HG03575 (cell line): ENCODE measurements around the gene TMX1.

Source experiments
- ATAC-seq: cut with Tn5 transposase; IDR thresholded peaks from one replicate; pipeline ENCODE4 v1.9.1; 2021; ENCODE audit not compliant: unreplicated experiment, insufficient number of reproducible peaks, low FRiP score; ENCODE audit errors: extremely low read depth

The TMX1 gene

GRCh38 chr14:51240804-51241380, 845 bp downstream of the TMX1 start:
- no peak for ATAC-seq

GRCh38 chr14:51242545-51243490, 2.8 kb downstream of the TMX1 start:
- ATAC-seq, result no peak

DNA sequence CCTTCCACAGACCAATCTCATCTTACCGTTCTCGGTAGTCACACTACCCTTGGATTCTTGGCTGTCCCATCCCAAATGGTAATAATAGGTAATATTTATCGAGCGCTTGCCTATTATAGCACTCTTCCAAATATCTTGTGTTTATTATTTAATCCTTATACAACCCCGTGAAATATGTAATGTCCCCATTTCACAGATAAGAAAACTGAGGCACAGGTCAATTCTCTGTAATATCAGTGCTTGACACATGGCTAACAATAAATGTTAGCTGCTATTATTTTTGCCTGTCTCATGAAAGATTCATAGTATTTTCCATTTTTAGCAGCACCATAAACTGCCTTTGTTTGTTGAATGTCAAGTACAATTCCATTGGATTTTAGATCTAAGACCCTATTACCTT, 4.5 kb downstream of the TMX1 start:
- ATAC-seq, result no peak

DNA sequence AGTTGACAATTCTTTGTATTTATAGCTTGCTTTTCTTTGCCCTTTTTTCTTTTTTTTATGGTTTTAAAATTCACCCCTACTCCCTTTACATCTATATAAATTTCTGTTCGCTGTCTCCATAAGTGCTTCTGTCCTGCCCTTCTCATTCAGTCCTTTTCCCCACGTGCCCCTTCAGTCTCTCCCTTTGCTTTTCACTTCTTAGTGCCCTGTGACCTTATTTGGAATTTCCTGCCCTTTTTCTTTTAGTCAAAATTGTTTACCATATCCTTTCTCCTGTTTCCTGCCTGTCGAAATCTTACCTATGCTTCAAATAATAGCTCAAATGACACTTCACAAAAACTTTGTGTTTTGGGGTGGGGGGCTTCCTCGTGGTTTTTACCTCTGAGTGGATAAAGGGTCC, 6.0 kb downstream of the TMX1 start:
- ATAC-seq, result no peak

DNA sequence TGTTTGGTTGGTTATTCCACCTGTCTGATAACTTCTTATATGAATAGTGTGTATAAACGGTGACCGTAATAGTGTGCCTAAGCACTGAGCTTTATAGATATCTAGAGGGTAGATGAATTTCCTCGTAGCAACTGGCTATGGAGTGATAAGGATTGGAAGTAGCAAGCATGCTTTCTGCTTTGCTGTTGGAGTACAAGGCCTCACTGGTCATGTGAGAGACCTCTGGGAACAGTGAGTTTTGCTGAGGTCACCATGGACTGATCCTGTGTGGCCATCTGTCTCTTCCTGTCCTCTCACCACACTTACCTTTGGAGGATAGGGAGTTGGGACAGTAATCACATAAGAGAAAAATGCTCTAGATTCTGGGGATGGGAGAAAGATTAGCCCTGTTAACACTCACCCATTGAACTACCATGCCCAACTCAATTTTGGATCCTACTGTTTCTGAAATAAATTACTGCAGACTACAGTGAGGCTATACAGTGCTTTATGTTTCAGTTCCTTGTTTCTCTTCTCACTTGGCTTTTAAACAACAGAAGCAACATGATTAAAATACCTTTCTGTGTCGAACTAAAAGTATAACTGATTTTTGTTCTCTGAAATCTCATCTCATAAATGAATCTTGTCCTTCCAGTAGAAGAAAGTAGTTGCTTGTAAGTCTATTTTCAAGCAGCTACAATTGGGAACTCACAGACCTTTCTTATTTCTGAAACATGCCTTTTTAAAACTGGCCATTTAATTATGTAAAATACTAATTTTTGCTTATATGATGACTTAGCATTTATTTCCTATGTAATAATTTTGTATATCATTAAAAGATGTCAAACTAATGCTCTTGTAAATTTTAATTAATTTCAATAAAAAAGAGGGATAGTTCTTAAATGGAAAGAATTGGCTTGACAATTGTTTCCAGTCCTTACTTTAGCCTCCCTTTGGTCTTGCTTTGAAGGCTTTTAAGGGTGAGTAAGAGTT, 8.3 kb downstream of the TMX1 start:
- peak; percentile 73 for ATAC-seq

- no peak for ATAC-seq
Measured at GRCh38 chr14:51251486-51251885, 11.4 kb downstream of the TMX1 start.

DNA sequence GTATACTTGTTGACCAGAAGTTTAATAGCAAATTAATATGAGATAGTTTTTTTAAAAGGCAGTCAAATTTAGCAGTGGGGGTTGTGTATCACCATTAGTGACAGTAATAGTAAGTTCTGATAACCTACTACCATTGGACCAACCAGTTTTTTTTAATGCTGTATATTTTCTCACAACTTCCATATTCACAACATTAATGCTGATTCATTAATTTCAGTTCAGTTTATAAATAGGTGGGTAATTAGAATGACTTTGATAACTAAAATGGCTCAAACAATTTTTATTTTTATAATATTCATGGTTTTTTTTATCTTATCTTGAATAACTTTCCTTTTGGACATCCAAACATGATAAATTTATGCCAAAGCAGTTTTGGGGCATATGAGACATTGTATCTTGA, 13.8 kb downstream of the TMX1 start:
- no peak for ATAC-seq

DNA sequence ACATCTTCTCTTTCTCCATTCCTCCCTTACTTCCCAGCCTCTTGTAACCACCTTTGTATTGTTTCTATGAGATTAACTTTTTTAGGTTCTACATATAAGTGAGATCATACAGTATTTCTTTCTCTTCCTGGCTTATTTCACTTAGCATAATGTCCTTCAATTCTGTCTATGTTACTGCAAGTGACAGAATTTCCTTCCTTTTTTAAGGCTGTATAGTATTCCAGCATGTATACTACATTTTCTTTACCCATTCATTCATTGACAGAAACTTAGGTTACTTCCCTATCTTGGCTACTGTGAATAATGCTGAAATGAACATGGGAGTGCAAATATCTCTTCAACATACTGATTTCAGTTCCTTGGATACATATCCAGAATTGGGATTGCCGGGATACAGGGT, 18.2 kb downstream of the TMX1 start:
- ATAC-seq, result no peak

- ATAC-seq, result no peak
Measured at GRCh38 chr14:51258788-51259187, 18.7 kb downstream of the TMX1 start.

GRCh38 chr14:51260225-51260624, 20.2 kb downstream of the TMX1 start:
- ATAC-seq, result no peak

GRCh38 chr14:51261151-51261550, 21.1 kb downstream of the TMX1 start:
- no peak for ATAC-seq

GRCh38 chr14:51262868-51263267, 22.8 kb downstream of the TMX1 start:
- ATAC-seq, result no peak

DNA sequence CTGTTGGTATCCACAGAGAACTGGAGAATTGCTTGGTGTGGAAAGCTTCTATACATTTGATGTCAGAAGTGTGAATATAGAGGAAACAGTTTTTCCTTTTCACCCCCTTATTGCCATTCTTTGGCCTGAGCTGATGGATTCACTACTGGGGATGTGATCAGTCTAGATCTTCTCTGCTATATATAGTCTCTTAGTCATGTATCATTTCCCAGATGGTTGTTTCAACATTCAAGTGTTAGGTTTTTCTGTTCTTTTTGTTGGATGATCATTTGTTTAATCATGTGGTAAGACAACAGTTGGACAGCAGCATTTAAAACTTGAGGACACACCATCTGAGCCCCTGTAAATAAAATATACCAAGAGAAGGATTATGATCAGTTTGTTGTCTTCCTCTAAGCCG, 29.6 kb downstream of the TMX1 start:
- no peak for ATAC-seq

- no peak for ATAC-seq
Measured at GRCh38 chr14:51276605-51277004, 36.6 kb downstream of the TMX1 start.

DNA sequence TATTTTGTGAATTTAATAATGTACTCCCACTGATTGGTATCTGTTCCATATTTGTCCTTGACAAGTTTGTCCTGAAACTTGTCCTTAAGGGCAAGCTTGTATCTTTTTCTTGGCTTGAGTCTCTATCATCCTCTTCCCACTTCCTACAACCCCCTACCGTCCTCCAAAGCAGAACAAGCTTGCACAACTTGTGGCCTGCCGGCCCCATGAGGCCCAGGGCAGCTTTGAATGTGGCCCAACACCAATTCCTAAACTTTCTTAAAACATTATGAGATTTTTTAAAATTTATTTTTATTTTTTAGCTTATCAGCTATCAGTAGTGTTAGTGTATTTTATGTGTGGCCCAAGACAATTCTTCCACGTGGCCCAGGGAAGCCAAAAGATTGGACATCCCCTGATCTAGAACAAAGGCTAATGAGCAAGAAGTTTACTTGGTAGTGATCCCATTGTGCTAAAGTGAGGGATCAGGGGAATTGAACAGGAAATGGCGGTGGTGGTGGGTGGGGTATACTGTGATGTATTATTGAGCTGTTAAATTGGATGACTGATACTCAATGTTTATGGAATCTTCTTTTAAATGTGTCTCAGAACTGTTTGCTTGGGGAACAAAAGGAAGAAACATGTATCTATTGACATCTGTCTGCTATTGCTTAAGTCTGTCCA, 37.8 kb downstream of the TMX1 start:
- ATAC-seq, result no peak

DNA sequence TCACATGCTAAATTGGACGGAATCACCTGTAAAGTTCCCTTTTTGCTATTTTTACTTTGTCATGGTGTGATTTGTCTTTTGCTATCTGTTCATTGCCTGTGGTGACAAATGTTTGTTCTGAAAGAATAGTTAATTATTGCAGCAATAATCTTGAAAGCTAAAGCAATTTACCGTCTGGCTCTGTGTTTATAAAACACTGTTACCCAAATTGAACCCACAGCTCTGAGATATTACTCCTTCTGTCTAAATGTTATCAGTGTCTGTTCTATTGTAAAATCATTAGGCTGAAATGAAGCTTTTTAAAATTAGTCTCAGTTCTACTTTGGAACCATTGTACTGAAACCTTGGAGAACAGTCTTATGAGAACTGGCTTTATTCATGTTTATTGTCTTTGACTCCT, 42.5 kb downstream of the TMX1 start:
- ATAC-seq, result no peak

- no peak for ATAC-seq
Measured at GRCh38 chr14:51283402-51284085, 43.5 kb downstream of the TMX1 start.

- no peak for ATAC-seq
Measured at GRCh38 chr14:51284241-51284640, 44.2 kb downstream of the TMX1 start.
